ENCODE data around the gene COP1. TPM values are rescaled to one million over a fixed set of nuclear protein-coding genes. Genes with fewer than 3 reads are reported as not detected.
"Not testable (repeated sequence)": the region's sequence is repeated elsewhere in the genome, so short reads cannot be mapped to it uniquely, and the experiment has no call there.

Gene COP1
- total RNA-seq, 1 donor from 2014 or later = 72.2 TPM

GRCh38 chr1:176208034-176208433 is 948 bp upstream of the COP1 start:
- DNase-seq (ENCODE audit: extremely low spot score in 2 of 2) = no peak
- intact Hi-C loops (cut with DNase I) = no loop called here
- Histone ChIP-seq H3K27me3 (no peaks in the 10 kb centered on the region), H3K4me3 (peak overlapping the region; percentile 79 to 88), H3K36me3 (no peaks in the 10 kb centered on the region), H3K4me1 (peaks cover 37% of the 10 kb centered on the region), H3K27ac (peak overlapping the region; percentile 92), H3K9me3 (no peaks in the 10 kb centered on the region)
- TF ChIP-seq, protein P1, sequence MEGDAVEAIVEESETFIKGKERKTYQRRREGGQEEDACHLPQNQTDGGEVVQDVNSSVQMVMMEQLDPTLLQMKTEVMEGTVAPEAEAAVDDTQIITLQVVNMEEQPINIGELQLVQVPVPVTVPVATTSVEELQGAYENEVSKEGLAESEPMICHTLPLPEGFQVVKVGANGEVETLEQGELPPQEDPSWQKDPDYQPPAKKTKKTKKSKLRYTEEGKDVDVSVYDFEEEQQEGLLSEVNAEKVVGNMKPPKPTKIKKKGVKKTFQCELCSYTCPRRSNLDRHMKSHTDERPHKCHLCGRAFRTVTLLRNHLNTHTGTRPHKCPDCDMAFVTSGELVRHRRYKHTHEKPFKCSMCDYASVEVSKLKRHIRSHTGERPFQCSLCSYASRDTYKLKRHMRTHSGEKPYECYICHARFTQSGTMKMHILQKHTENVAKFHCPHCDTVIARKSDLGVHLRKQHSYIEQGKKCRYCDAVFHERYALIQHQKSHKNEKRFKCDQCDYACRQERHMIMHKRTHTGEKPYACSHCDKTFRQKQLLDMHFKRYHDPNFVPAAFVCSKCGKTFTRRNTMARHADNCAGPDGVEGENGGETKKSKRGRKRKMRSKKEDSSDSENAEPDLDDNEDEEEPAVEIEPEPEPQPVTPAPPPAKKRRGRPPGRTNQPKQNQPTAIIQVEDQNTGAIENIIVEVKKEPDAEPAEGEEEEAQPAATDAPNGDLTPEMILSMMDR (IDR thresholded peaks at IDR 0.05) = no peak
- no peak for TF ChIP-seq POLR2AphosphoS5 (IDR thresholded peaks at IDR 0.05; ENCODE audit: insufficient read depth in 1 of 2, low read depth in 1 of 2)
- no peak for TF ChIP-seq POLR2A (IDR thresholded peaks at IDR 0.05)

- TF ChIP-seq, protein P1 (IDR thresholded peaks at IDR 0.05) = no peak
- no peak for TF ChIP-seq POLR2A (IDR thresholded peaks at IDR 0.05)
- no peak for TF ChIP-seq POLR2AphosphoS5 (IDR thresholded peaks at IDR 0.05; ENCODE audit: insufficient read depth in 1 of 2, low read depth in 1 of 2)
- intact Hi-C loops (cut with DNase I) = no loop called here
- peak overlapping the region; percentile 79 to 88 for H3K4me3 ChIP-seq
- no peaks in the 10 kb centered on the region for H3K9me3 ChIP-seq
- H3K4me1 ChIP-seq = peaks cover 49% of the 10 kb centered on the region
- peak overlapping the region; percentile 92 for H3K27ac ChIP-seq
- H3K36me3 ChIP-seq = no peaks in the 10 kb centered on the region
- no peaks in the 10 kb centered on the region for H3K27me3 ChIP-seq
- DNase-seq (ENCODE audit: extremely low spot score in 2 of 2) = no peak
Measured at GRCh38 chr1:176206006-176206960, 803 bp downstream of the COP1 start.

GRCh38 chr1:176205332-176205914 is 1.7 kb downstream of the COP1 start:
- Histone ChIP-seq H3K4me1 (peaks cover 56% of the 10 kb centered on the region), H3K27ac (no peak overlapping the region)
- TF ChIP-seq POLR2AphosphoS5 (IDR thresholded peaks at IDR 0.05; ENCODE audit: insufficient read depth in 1 of 2, low read depth in 1 of 2) = no peak
- TF ChIP-seq POLR2A (IDR thresholded peaks at IDR 0.05) = no peak
- TF ChIP-seq, protein P1 (IDR thresholded peaks at IDR 0.05) = no peak

DNA sequence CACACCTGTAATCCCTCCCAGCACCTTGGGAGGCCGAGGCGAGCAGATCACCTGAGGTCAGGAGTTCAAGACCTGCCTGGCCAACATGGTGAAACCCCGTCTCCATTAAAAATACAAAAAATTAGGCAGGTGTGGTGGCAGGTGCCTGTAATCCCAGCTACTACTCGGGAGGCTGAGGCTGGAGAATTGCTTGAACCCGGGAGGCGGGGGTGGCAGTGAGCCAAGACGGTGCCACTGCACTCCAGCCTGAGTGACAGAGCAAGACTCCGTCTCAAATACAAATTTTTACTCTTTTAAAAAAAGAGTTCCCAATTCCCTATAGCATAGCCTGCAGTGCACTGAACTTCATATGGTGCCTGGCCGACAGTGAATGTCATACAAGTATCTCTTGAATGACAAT is 2.4 kb downstream of the COP1 start:
- H3K27me3 ChIP-seq; H3K27ac ChIP-seq; H3K36me3 ChIP-seq; intact Hi-C loops (cut with DNase I); H3K9me3 ChIP-seq; DNase-seq (ENCODE audit: extremely low spot score in 2 of 2): not testable (repeated sequence)
- peaks cover 64% of the 10 kb centered on the region for H3K4me1 ChIP-seq
- peak overlapping the region in 1 of 2 donors; percentile 79 for H3K4me3 ChIP-seq

More at GRCh38 chr1:176205332-176205914, 1.7 kb downstream of the COP1 start:
- no peak for DNase-seq (ENCODE audit: extremely low spot score in 2 of 2)
- H3K27me3 ChIP-seq = no peaks in the 10 kb centered on the region
- peak overlapping the region; percentile 79 to 88 for H3K4me3 ChIP-seq
- no peaks in the 10 kb centered on the region for H3K9me3 ChIP-seq
- intact Hi-C loops (cut with DNase I) = no loop called here
- H3K36me3 ChIP-seq = no peaks in the 10 kb centered on the region

DNA sequence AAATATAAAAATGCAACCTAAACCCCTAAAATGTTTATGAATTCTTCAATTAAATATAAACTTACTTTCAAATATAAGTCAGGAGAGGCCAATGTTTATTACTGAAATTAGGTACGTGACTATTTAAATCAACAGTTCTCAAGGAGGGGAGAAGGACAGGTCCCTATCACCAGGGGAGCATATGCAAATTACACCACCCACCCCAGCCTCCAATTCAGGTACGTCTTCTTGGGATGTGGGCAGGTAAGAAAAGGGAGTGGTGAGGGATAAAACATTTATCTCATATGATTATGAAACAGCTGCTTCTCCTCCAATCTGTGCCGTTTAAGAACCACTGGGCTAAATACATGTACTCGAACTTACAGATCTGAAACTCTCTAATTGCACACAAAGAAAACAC is 3.4 kb downstream of the COP1 start:
- no peak for DNase-seq (ENCODE audit: extremely low spot score in 2 of 2)
- Histone ChIP-seq H3K4me1 (peaks cover 72% of the 10 kb centered on the region), H3K36me3 (no peaks in the 10 kb centered on the region), H3K4me3 (no peak overlapping the region), H3K9me3 (no peaks in the 10 kb centered on the region), H3K27ac (no peak overlapping the region), H3K27me3 (no peaks in the 10 kb centered on the region)
- intact Hi-C loops (cut with DNase I) = no loop called here
- TF ChIP-seq POLR2AphosphoS5 (IDR thresholded peaks at IDR 0.05; ENCODE audit: insufficient read depth in 1 of 2, low read depth in 1 of 2) (no peak), POLR2A (IDR thresholded peaks at IDR 0.05) (no peak)
- TF ChIP-seq, protein P1 (IDR thresholded peaks at IDR 0.05) = no peak

Data from vagina (tissue), 2 donors.